ENCODE results near the gene SEZ6L.

DNA sequence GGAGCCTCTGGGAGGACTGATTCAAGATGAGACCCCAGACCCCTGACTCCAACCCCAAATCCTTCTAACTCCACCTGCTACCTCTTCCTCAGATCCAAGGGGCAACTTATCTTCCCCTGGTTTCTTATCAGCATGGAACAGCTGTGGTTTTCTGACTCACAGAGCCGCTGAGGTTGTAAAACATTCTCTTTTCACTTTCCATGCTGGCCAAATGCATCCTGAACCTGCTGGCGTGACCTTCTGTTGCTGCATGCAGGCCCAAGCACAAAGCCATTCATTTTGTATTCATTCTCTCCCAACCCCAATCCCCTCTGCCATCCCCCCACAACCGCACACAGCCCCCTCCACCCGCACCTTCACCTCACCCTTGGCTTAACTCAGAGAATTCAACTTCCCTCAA, 70.3 kb downstream of the SEZ6L start:
- TF ChIP-seq, protein P1, sequence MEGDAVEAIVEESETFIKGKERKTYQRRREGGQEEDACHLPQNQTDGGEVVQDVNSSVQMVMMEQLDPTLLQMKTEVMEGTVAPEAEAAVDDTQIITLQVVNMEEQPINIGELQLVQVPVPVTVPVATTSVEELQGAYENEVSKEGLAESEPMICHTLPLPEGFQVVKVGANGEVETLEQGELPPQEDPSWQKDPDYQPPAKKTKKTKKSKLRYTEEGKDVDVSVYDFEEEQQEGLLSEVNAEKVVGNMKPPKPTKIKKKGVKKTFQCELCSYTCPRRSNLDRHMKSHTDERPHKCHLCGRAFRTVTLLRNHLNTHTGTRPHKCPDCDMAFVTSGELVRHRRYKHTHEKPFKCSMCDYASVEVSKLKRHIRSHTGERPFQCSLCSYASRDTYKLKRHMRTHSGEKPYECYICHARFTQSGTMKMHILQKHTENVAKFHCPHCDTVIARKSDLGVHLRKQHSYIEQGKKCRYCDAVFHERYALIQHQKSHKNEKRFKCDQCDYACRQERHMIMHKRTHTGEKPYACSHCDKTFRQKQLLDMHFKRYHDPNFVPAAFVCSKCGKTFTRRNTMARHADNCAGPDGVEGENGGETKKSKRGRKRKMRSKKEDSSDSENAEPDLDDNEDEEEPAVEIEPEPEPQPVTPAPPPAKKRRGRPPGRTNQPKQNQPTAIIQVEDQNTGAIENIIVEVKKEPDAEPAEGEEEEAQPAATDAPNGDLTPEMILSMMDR (IDR thresholded peaks at IDR 0.05 in 4 of 5, conservative IDR thresholded peaks at IDR 0.05 in 1 of 5) = no peak
- no peak for TF ChIP-seq POLR2A (IDR thresholded peaks at IDR 0.05)
